ENCODE data around the gene CACNA1G.
A peak's percentile ranks its signal among the peaks of the same experiment; 100 is the strongest.

Gene CACNA1G

GRCh38 chr17:50562242-50563091, 2.0 kb downstream of the CACNA1G start:
- peaks cover 13 to 54% (median 51%) of the 10 kb centered on the region in 3 experiments for H3K27me3 ChIP-seq (ENCODE audit: control insufficient read depth in 3 of 3, insufficient read depth in 3 of 3, low read depth in 1 of 3, low read length in 3 of 3)

GRCh38 chr17:50563092-50563511, 2.6 kb downstream of the CACNA1G start:
- peaks cover 52 to 63% of the 10 kb centered on the region in 2 donors for H3K4me1 ChIP-seq (ENCODE audit: control insufficient read depth in 2 of 2, insufficient read depth in 1 of 2, low read depth in 1 of 2, low read length in 2 of 2)
- H3K27me3 ChIP-seq (ENCODE audit: control insufficient read depth in 3 of 3, insufficient read depth in 3 of 3, low read depth in 1 of 3, low read length in 3 of 3), result peaks cover 13 to 53% (median 48%) of the 10 kb centered on the region in 3 experiments

More at GRCh38 chr17:50562242-50563091, 2.0 kb downstream of the CACNA1G start:
- no peak overlapping the region for H3K4ac ChIP-seq (ENCODE audit: low read length)
- H3K14ac ChIP-seq (ENCODE audit: low read length), result no peak overlapping the region
- no peaks in the 10 kb centered on the region for H3K9me3 ChIP-seq (replicated peaks in 1 of 2; ENCODE audit: control insufficient read depth in 2 of 2, insufficient read depth in 1 of 2, low read depth in 1 of 2, low read length in 2 of 2)
- no peaks in the 10 kb centered on the region for H3K79me1 ChIP-seq (ENCODE audit: low read depth, low read length)
- H3K4me3 ChIP-seq (ENCODE audit: low read length in 2 of 2), result peak overlapping the region; percentile 2 to 42
- H3K23ac ChIP-seq (ENCODE audit: low read depth, low read length, poor library complexity), result peak overlapping the region; percentile 40
- no CpG with 5 or more reads among the region's 22 CpGs for WGBS, 2 donors (ENCODE audit: extremely low coverage in 2 of 2, insufficient read length in 2 of 2, insufficient replicate concordance in 1 of 2)
- H3K36me3 ChIP-seq (replicated peaks in 1 of 2; ENCODE audit: control insufficient read depth in 2 of 2, insufficient read depth in 2 of 2, low read length in 2 of 2), result no peaks in the 10 kb centered on the region
- no peak for DNase-seq (ENCODE audit: low spot score)
- H3K9ac ChIP-seq (ENCODE audit: low read depth, low read length, poor library complexity), result no peak overlapping the region
- peak overlapping the region; percentile 94 for H3K4me2 ChIP-seq (ENCODE audit: insufficient read depth, low read length, poor library complexity, severe bottlenecking)
- H2BK15ac ChIP-seq (ENCODE audit: low read length), result peak overlapping the region; percentile 94
- peaks cover 50 to 64% of the 10 kb centered on the region in 2 donors for H3K4me1 ChIP-seq (ENCODE audit: control insufficient read depth in 2 of 2, insufficient read depth in 1 of 2, low read depth in 1 of 2, low read length in 2 of 2)
- no peak overlapping the region for H3K27ac ChIP-seq (replicated peaks; ENCODE audit: low read length)
- peak overlapping the region; percentile 90 for H3K18ac ChIP-seq (ENCODE audit: low read length)
- H4K8ac ChIP-seq (ENCODE audit: low read depth, low read length), result no peak overlapping the region
- H2AK5ac ChIP-seq (ENCODE audit: low read depth, low read length), result peak overlapping the region; percentile 92
- peak overlapping the region; percentile 71 for H2BK5ac ChIP-seq (ENCODE audit: low read length)
- H4K91ac ChIP-seq (ENCODE audit: low read depth, low read length, poor library complexity), result no peak overlapping the region
- no peak overlapping the region for H2AFZ ChIP-seq (ENCODE audit: low read length)
- no peak overlapping the region for H2BK12ac ChIP-seq (ENCODE audit: low read length)
- H2BK120ac ChIP-seq (ENCODE audit: low read depth, low read length), result peak overlapping the region; percentile 61

GRCh38 chr17:50564916-50565315, 4.4 kb downstream of the CACNA1G start:
- Histone ChIP-seq H2BK5ac (ENCODE audit: low read length) (no peak overlapping the region), H3K4ac (ENCODE audit: low read length) (peak overlapping the region; percentile 25), H2BK120ac (ENCODE audit: low read depth, low read length) (peak overlapping the region; percentile 65), H2AFZ (ENCODE audit: low read length) (peak overlapping the region; percentile 9), H3K23ac (ENCODE audit: low read depth, low read length, poor library complexity) (no peak overlapping the region), H2BK12ac (ENCODE audit: low read length) (no peak overlapping the region), H3K14ac (ENCODE audit: low read length) (no peak overlapping the region), H3K4me1 (ENCODE audit: control insufficient read depth in 2 of 2, insufficient read depth in 1 of 2, low read depth in 1 of 2, low read length in 2 of 2) (peaks cover 47 to 53% of the 10 kb centered on the region in 2 donors), H3K27ac (replicated peaks; ENCODE audit: low read length) (no peak overlapping the region), H4K91ac (ENCODE audit: low read depth, low read length, poor library complexity) (no peak overlapping the region), H3K27me3 (ENCODE audit: control insufficient read depth in 3 of 3, insufficient read depth in 3 of 3, low read depth in 1 of 3, low read length in 3 of 3) (peaks cover 5 to 34% (median 30%) of the 10 kb centered on the region in 3 experiments), H3K36me3 (replicated peaks in 1 of 2; ENCODE audit: control insufficient read depth in 2 of 2, insufficient read depth in 2 of 2, low read length in 2 of 2) (no peaks in the 10 kb centered on the region), H4K8ac (ENCODE audit: low read depth, low read length) (no peak overlapping the region), H3K18ac (ENCODE audit: low read length) (peak overlapping the region; percentile 85), H3K9ac (ENCODE audit: low read depth, low read length, poor library complexity) (no peak overlapping the region), H3K9me3 (replicated peaks in 1 of 2; ENCODE audit: control insufficient read depth in 2 of 2, insufficient read depth in 1 of 2, low read depth in 1 of 2, low read length in 2 of 2) (no peaks in the 10 kb centered on the region), H2BK15ac (ENCODE audit: low read length) (peak overlapping the region; percentile 65), H3K4me3 (ENCODE audit: low read length in 2 of 2) (no peak overlapping the region), H3K79me1 (ENCODE audit: low read depth, low read length) (no peaks in the 10 kb centered on the region), H3K4me2 (ENCODE audit: insufficient read depth, low read length, poor library complexity, severe bottlenecking) (no peak overlapping the region), H2AK5ac (ENCODE audit: low read depth, low read length) (peak overlapping the region; percentile 20)
- WGBS, 2 donors (ENCODE audit: extremely low coverage in 2 of 2, insufficient read length in 2 of 2, insufficient replicate concordance in 1 of 2), result no CpG with 5 or more reads among the region's 19 CpGs
- DNase-seq (ENCODE audit: low spot score), result no peak

More at GRCh38 chr17:50563092-50563511, 2.6 kb downstream of the CACNA1G start:
- H2AK5ac ChIP-seq (ENCODE audit: low read depth, low read length), result peak overlapping the region; percentile 92
- no peaks in the 10 kb centered on the region for H3K36me3 ChIP-seq (replicated peaks in 1 of 2; ENCODE audit: control insufficient read depth in 2 of 2, insufficient read depth in 2 of 2, low read length in 2 of 2)
- H3K27ac ChIP-seq (replicated peaks; ENCODE audit: low read length), result no peak overlapping the region
- no peak for DNase-seq (ENCODE audit: low spot score)
- H3K14ac ChIP-seq (ENCODE audit: low read length), result no peak overlapping the region
- no peak overlapping the region for H2BK120ac ChIP-seq (ENCODE audit: low read depth, low read length)
- no peaks in the 10 kb centered on the region for H3K79me1 ChIP-seq (ENCODE audit: low read depth, low read length)
- no peak overlapping the region for H3K9ac ChIP-seq (ENCODE audit: low read depth, low read length, poor library complexity)
- H2AFZ ChIP-seq (ENCODE audit: low read length), result no peak overlapping the region
- WGBS, 2 donors (ENCODE audit: extremely low coverage in 2 of 2, insufficient read length in 2 of 2, insufficient replicate concordance in 1 of 2), result no CpG with 5 or more reads among the region's 4 CpGs
- H3K4me2 ChIP-seq (ENCODE audit: insufficient read depth, low read length, poor library complexity, severe bottlenecking), result no peak overlapping the region
- no peak overlapping the region for H3K4me3 ChIP-seq (ENCODE audit: low read length in 2 of 2)
- H4K8ac ChIP-seq (ENCODE audit: low read depth, low read length), result no peak overlapping the region
- H3K23ac ChIP-seq (ENCODE audit: low read depth, low read length, poor library complexity), result no peak overlapping the region
- H2BK5ac ChIP-seq (ENCODE audit: low read length), result peak overlapping the region; percentile 71
- H3K18ac ChIP-seq (ENCODE audit: low read length), result peak overlapping the region; percentile 86
- peak overlapping the region; percentile 17 for H4K91ac ChIP-seq (ENCODE audit: low read depth, low read length, poor library complexity)
- no peaks in the 10 kb centered on the region for H3K9me3 ChIP-seq (replicated peaks in 1 of 2; ENCODE audit: control insufficient read depth in 2 of 2, insufficient read depth in 1 of 2, low read depth in 1 of 2, low read length in 2 of 2)
- no peak overlapping the region for H2BK12ac ChIP-seq (ENCODE audit: low read length)
- H2BK15ac ChIP-seq (ENCODE audit: low read length), result peak overlapping the region; percentile 94
- no peak overlapping the region for H3K4ac ChIP-seq (ENCODE audit: low read length)

Data from neuronal stem cell (in vitro differentiated cells).